ENCODE data around the gene HYAL1.
A peak's percentile ranks its signal among the peaks of the same experiment; 100 is the strongest.

HYAL1 gene

DNA sequence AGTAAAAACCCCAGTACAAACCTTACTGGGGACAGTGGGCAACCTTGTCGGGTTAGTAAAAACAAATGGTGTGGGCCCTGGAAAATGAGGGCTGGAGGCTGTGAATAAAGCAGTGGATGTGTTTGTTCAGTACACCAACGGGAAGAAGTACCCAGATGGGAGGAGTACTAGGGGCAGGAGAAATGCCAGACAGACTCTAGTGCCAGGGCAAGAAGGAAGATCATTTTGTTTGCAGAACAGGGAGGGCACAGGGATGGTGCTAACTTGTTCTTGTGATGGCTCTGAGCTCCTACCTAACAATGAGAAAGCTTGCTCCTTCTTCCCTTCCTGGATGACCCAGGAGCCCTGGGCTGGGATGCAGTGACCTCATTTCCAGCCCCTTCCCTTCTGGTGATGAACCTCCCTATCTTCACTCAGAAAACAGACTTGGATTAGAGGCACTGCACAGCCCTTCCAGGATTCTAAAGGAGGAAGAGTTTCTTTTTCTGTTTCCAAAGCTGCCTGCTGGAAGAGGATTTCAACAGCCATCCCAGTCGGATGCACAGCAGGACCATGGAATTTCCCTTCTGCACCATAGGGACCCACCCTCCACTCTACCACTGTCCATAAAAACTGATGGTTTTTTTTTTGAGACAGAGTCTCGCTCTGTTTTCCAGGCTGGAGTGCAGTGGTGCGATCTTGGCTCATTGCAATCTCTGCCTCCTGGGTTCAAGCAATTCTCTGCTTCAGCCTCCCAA lies 31.1 kb upstream of the HYAL1 start:
- no peak for DNase-seq

DNA sequence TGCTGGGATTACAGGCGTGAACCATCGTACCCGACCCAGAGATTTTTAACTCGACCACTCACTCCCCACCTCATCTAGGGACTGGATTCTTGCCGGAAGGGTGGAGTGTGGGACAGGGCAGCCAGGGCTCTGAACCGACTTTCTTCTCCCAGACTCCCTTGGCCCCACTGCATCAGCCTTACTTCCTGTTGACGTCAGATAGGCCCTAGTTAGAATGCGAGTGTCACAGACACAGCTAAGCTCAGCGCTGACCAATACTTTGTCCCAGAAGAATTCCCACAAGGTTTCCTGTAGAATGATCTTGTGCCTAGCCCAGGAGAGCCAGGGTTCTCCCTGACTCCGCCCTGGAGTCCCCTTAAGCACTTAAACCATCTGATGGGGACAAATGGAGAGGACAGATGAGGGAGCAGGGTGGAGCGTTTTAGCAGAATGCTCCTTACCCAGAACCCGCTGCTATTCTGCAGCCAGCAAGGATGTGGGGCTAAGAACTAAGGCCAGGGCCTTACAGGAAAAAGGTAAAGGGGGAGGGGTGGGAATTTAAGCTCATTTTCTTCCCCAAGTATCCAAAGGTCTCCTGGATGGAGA lies 30.5 kb upstream of the HYAL1 start:
- DNase-seq: no peak

DNA sequence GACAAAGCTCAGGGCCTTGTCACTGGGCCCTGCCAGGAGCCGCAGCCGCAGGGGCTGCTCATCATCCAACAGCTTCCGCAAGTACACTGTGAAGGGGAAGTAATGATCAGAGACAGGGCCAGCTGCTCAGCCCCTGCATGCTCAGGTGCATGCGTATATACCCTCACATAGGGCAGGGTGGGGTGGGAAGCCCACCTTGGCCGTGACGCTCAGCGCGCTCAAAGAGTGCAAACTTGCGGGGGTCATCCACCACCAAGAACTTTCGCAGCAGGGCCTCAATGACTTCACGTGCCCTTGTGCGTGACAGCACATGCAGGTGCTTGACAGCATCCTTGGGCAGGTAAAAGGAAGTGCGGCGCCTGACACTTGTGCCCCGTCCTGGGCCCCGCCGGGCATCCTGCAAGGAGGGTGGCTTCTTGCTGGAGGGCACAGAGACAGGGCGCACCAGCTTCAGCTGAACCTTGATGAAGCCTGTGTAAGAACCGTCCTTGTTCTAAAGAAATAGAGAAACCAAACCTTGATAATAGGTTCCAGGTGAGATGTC lies 28.1 kb upstream of the HYAL1 start:
- DNase-seq: no peak

DNA sequence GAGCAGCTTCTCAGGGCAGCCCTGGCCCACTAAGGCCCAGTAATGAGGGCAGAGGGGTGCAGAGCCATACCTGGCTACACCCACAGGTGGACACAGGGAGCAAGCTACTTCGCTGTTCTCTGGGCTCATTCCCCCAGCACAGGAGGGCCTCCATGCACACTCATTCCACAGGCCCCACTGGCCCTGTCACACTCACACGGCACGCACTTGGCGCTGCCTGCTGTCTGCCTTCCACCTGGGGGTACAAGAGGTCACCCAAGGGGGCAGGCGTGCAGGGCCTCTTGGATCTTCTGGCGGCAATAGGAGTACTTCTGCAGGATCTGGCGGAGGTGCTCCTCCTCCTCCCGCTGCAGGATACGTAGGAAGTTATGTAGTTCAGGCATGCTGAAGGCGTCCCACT lies 27.0 kb upstream of the HYAL1 start:
- DNase-seq: no peak

GRCh38 chr3:50327943-50328691 lies 24.7 kb upstream of the HYAL1 start, which contains the start of gene TUSC2:
TUSC2 (minus strand) TSS chr3:50328223; CDS start chr3:50328099, 124 bp downstream.
- DNase-seq: peak; percentile 95

DNA sequence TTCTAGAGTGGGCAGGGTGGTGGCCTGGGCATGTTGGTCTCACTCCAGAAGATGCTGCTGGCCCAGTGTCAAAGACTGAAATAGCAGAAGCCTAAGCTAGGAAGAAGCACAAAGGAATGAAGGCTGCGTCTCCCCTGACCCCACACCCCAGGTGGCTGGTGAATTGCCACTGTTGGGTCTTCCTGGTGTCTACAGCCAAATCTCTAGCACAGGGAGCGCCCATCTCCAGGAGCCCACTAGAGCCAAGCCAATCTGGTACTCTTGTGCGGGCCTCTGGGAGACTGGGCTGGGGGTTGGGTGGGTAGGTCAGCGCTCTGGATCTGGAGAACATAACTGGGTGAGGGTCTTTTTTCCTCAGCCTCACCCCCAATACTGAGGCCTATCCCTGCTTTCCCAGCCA lies 23.8 kb upstream of the HYAL1 start:
- DNase-seq: no peak

DNA sequence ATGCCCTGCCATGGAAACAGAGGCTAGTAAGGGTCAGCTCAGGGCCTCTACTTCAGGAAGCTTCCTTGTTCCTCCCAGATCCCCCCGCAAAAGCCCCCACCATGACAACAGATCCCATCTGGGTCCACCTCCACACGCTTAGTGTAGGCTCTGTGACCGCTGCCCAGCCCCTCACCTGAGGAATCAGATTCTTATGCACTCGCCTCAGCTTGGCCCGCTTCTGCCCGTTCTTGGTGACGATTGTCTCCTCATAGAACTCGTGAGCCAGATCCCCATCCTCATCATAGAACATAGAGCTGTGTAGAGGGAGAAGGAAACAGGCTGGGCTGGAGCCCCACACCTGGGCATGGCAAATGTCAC lies 22.8 kb upstream of the HYAL1 start:
- DNase-seq: no peak

- no peak for DNase-seq
Measured at GRCh38 chr3:50325497-50326181, 22.3 kb upstream of the HYAL1 start.

GRCh38 chr3:50325113-50325480 lies 21.7 kb upstream of the HYAL1 start:
- DNase-seq: no peak

DNA sequence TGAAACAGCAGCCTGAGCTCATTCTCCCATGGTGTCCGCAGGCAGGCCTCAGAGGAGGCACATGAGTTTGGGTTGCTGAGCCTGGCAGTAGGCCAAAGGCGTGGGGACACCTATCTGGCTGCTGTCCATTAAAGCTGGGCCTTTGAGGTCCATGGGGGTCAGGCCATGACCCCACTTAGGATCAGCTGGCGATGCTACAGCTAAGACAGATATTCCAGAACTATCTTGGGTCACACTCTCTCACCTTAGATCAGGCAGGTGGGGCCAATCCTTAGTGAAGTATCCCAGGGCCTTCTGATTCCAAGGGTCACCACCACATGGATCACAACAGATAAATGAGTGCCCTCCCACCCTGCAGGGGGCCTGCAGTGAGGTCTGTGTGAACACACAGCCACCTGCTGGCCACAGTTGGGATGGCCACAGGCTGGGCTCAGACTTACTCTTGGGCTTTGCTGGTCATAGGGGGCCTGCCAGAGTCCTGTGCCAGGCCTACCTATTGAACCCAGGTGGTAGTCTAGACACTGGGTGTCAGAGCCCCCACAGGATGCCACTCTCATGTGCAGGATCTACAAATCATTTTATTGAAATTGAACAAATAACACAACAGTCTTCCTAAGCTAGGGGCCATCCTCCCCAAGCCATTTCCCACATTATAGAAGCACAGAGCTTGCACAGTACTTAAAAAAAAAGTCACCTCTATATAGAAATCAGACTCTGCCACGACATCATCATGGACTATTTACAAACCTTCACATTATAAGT lies 21.2 kb upstream of the HYAL1 start:
- peak; percentile 61 for DNase-seq

GRCh38 chr3:50323614-50324199 lies 20.3 kb upstream of the HYAL1 start:
- no peak for DNase-seq

DNA sequence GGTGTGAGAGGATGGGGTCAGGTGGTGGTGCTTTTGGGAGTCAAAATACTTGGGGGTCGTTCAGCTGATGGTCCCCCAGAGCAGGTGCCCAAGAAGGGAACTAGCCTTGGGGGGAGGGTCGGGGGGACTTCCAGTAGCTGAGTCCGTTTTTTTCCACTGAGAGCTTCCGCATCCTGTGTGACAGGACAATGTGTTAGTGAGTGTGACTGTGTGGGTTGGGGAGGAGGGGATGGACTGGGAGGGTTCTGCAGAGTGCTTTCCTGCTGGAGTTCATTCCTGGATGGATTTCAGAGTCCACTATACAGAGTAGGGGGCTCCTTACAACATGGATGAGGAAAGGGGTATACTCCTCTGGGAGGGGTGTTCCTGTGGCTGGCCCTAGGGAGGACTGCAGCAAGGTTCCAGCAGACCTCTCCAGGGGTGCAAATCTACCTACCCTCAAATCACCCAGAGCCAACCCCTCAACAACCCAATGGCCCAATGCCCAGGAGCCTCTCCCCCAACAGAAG lies 19.8 kb upstream of the HYAL1 start:
- peak; percentile 9 for DNase-seq

GRCh38 chr3:50322386-50323091 lies 19.2 kb upstream of the HYAL1 start, which contains the start of gene HYAL2:
HYAL2 (minus strand) TSS chr3:50322745; CDS start chr3:50320489, 2,256 bp downstream.
- DNase-seq: peak; percentile 25

DNA sequence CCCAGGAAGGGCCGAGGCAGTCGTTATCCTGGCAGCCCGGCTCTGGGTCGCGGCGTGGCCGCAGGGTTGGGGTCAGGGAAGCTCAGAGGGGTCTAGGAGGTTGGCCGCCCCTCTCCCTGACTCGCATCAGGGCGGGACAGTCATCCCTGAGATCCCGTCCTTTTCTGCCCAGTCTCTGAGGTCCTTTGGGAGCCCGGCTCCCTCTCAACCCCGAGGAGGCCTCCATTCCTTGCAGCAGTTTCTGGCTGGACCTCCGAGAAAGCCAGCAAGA lies 18.7 kb upstream of the HYAL1 start:
- DNase-seq: no peak

GRCh38 chr3:50321336-50322114 lies 18.2 kb upstream of the HYAL1 start:
- DNase-seq: peak; percentile 85

GRCh38 chr3:50320853-50321335 lies 17.5 kb upstream of the HYAL1 start:
- DNase-seq: peak; percentile 69

- no peak for DNase-seq
Measured at GRCh38 chr3:50319894-50320625, 16.7 kb upstream of the HYAL1 start.

- no peak for DNase-seq
Measured at GRCh38 chr3:50319181-50319893, 16.0 kb upstream of the HYAL1 start.

DNA sequence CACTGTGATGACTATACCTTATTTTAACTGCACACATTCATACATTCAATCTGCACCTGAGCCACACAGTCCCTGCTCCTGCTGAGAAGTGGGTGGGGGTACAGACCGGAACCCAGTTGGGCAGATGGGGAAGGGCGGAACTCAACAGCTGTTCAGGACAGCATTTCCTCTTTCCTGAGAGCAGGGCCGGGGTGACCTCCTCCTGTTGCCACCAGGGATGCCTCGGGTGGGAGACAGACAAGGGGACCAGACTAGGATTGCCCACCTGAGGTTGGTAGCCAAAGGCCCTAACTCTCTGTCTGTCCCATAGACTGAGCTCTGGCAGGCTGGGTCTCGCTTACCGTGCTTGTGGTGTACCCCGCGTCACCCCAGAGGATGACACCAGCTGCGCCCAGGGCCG lies 15.2 kb upstream of the HYAL1 start:
- no peak for DNase-seq
